GM10248 (cell line): ENCODE data around the gene UBQLN3.

Source experiments
- CTCF ChIA-PET: fragments of 300-600 bp; sonication (Branson Sonifier 250); formaldehyde crosslinking; extraction: SDS; loops from one replicate; lab custom pipeline; 2021; ENCODE audit warnings: antibody characterized with exemption; lab: Yijun Ruan, JAX
- POLR2A ChIA-PET: fragments of 350-650 bp; sonication (Branson Sonifier 250); formaldehyde crosslinking; extraction: SDS; loops from one replicate; lab custom pipeline; 2020; ENCODE audit warnings: antibody characterized with exemption; lab: Yijun Ruan, JAX
- DNase-seq: peaks from one replicate; pipeline ENCODE4 v3.0.0; 2012; ENCODE audit errors: extremely low spot score
- TF ChIP-seq, protein P1 (sequence below): IDR thresholded peaks from 2 replicates; pipeline ENCODE4 v1.5.1; 2012; ENCODE audit warnings: mild to moderate bottlenecking, low read depth; ENCODE audit errors: extremely low read depth, missing control alignments, control extremely low read depth

Gene UBQLN3

GRCh38 chr11:5499671-5500070 is 10.1 kb downstream of the UBQLN3 start:
- DNase-seq = no peak
- ChIA-PET POLR2A (no interaction called here), CTCF (no interaction called here)

DNA sequence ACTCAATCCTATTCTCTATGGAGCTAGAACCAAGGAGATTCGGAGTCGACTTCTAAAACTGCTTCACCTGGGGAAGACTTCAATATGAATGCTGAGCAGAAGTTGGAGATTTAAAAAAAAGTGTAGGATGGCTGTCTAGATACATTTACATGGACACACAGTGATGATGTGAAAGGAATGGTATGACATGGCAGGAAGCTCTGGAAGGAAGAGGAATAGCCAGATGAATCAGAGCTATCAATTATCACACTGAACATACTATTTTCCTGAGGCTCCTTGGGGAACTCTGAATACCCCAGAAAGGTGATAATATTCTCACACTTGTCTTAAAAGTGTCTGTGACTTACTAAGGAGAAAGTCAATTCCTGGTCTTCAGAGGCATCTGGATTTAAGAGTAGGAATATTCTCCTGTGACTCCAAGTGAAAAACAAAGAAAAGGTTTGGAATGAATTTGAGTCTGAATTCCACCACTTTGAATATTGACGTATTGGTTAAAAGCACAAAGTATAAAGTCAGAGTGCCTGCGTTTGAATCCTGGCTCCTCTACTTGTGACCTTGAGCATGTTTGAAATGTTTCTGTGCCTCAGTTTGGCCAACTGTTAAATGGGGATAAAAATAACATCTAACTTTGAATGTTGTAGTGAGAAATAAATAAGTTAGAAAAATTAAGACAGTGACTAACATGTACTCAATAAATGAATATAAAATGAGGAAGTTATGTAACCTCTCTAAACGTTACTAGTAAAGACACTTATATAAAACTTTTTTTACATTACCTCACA is 20.0 kb downstream of the UBQLN3 start:
- POLR2A ChIA-PET = no interaction called here
- TF ChIP-seq, protein P1, sequence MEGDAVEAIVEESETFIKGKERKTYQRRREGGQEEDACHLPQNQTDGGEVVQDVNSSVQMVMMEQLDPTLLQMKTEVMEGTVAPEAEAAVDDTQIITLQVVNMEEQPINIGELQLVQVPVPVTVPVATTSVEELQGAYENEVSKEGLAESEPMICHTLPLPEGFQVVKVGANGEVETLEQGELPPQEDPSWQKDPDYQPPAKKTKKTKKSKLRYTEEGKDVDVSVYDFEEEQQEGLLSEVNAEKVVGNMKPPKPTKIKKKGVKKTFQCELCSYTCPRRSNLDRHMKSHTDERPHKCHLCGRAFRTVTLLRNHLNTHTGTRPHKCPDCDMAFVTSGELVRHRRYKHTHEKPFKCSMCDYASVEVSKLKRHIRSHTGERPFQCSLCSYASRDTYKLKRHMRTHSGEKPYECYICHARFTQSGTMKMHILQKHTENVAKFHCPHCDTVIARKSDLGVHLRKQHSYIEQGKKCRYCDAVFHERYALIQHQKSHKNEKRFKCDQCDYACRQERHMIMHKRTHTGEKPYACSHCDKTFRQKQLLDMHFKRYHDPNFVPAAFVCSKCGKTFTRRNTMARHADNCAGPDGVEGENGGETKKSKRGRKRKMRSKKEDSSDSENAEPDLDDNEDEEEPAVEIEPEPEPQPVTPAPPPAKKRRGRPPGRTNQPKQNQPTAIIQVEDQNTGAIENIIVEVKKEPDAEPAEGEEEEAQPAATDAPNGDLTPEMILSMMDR = no peak

More at GRCh38 chr11:5499671-5500070, 10.1 kb downstream of the UBQLN3 start:
- TF ChIP-seq, protein P1 = no peak

DNA sequence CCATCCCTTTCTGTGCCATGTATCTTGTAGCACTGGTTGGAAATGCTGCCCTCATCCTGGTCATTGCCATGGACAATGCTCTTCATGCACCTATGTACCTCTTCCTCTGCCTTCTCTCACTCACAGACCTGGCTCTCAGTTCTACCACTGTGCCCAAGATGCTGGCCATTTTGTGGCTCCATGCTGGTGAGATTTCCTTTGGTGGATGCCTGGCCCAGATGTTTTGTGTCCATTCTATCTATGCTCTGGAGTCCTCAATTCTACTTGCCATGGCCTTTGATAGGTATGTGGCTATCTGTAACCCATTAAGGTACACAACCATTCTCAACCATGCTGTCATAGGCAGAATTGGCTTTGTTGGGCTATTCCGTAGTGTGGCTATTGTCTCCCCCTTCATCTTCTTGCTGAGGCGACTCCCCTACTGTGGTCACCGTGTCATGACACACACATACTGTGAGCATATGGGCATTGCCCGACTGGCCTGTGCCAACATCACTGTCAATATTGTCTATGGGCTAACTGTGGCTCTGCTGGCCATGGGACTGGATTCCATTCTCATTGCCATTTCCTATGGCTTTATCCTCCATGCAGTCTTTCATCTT is 20.9 kb downstream of the UBQLN3 start:
- no peak for DNase-seq
- ChIA-PET CTCF (no interaction called here), POLR2A (no interaction called here)
- TF ChIP-seq, protein P1 = no peak

More for the DNA sequence above, 20.0 kb downstream of the UBQLN3 start:
- CTCF ChIA-PET = no interaction called here
- DNase-seq = no peak

GRCh38 chr11:5488385-5488784 is 21.4 kb downstream of the UBQLN3 start, which contains the start of gene OR52D1:
OR52D1 (plus strand) TSS chr11:5488685; CDS start chr11:5488707, 22 bp downstream.
- ChIA-PET POLR2A (no interaction called here), CTCF (no interaction called here)
- DNase-seq = no peak
- TF ChIP-seq, protein P1 = no peak

DNA sequence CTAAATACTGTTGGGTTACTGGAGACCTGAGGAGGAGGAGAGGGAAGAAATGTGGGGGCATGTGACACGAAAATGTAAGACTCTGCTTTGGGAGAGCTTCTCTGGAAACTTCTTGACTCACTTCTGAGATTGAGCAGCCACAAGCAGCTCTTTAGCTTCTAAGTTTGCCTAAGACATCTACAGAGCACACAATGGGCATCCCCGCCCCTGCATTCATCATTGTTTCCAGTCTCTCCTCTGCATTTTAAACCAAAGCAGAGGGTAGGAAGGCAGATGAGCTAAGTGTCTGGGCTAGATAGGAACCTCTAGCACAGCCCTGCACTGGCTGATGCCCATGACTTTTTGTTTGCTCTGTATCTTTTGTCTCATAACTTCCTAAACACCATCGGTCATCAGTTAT is 23.3 kb downstream of the UBQLN3 start:
- ChIA-PET CTCF (interaction anchor here (1.0 to 1.2 kb wide), 2 partner anchors 10 to 15 kb away, joined by 4 to 9 read pairs; no protein-coding TSS in a partner anchor), POLR2A (no interaction called here)
- no peak for DNase-seq
- TF ChIP-seq, protein P1 = no peak

- CTCF ChIA-PET = interaction anchor here (1.0 to 1.2 kb wide), 2 partner anchors 10 to 14 kb away, joined by 4 to 9 read pairs; no protein-coding TSS in a partner anchor
- POLR2A ChIA-PET = no interaction called here
Measured at GRCh38 chr11:5486003-5486402, 23.8 kb downstream of the UBQLN3 start.

More at GRCh38 chr11:5486003-5486402, 23.8 kb downstream of the UBQLN3 start:
- DNase-seq = no peak
- TF ChIP-seq, protein P1 = no peak
